HG03469 (cell line): ENCODE measurements around the gene HSD3B2.

Experiments
- ATAC-seq: cut with Tn5 transposase; IDR thresholded peaks from one replicate; pipeline ENCODE4 v1.9.1; 2021; ENCODE audit warnings: mild to moderate bottlenecking, moderate library complexity, moderate number of reproducible peaks; ENCODE audit not compliant: unreplicated experiment

Gene HSD3B2

GRCh38 chr1:119453021-119453420 lies 38.1 kb downstream of the HSD3B2 start:
- ATAC-seq: no peak

GRCh38 chr1:119462964-119463363 lies 48.0 kb downstream of the HSD3B2 start:
- no peak for ATAC-seq

- ATAC-seq: no peak
Observed at GRCh38 chr1:119463569-119463968, 48.6 kb downstream of the HSD3B2 start.

GRCh38 chr1:119466445-119466844 lies 51.5 kb downstream of the HSD3B2 start:
- ATAC-seq: no peak

- ATAC-seq: no peak
Observed at GRCh38 chr1:119467219-119467618, 52.3 kb downstream of the HSD3B2 start.

- ATAC-seq: no peak
Observed at GRCh38 chr1:119467857-119468668, 53.1 kb downstream of the HSD3B2 start.

GRCh38 chr1:119469741-119470140 lies 54.8 kb downstream of the HSD3B2 start:
- no peak for ATAC-seq

GRCh38 chr1:119470377-119470776 lies 55.4 kb downstream of the HSD3B2 start:
- no peak for ATAC-seq

- ATAC-seq: no peak
Observed at GRCh38 chr1:119470958-119471357, 56.0 kb downstream of the HSD3B2 start.

- ATAC-seq: no peak
Observed at GRCh38 chr1:119471566-119471965, 56.6 kb downstream of the HSD3B2 start.

- ATAC-seq: no peak
Observed at GRCh38 chr1:119472080-119472818, 57.3 kb downstream of the HSD3B2 start.
